Measurements from ENCODE around the gene PRPF8.

PRPF8 gene

GRCh38 chr17:1648963-1649843, 35.5 kb downstream of the PRPF8 start:
- peak; percentile 90 to 99 (median 94) for DNase-seq
- intact Hi-C loops (cut with DNase I) = loop anchor here (2.0 to 5.0 kb wide), 2 partner anchors 20 to 77 kb away; partner anchors contain the start of gene SLC43A2

DNA sequence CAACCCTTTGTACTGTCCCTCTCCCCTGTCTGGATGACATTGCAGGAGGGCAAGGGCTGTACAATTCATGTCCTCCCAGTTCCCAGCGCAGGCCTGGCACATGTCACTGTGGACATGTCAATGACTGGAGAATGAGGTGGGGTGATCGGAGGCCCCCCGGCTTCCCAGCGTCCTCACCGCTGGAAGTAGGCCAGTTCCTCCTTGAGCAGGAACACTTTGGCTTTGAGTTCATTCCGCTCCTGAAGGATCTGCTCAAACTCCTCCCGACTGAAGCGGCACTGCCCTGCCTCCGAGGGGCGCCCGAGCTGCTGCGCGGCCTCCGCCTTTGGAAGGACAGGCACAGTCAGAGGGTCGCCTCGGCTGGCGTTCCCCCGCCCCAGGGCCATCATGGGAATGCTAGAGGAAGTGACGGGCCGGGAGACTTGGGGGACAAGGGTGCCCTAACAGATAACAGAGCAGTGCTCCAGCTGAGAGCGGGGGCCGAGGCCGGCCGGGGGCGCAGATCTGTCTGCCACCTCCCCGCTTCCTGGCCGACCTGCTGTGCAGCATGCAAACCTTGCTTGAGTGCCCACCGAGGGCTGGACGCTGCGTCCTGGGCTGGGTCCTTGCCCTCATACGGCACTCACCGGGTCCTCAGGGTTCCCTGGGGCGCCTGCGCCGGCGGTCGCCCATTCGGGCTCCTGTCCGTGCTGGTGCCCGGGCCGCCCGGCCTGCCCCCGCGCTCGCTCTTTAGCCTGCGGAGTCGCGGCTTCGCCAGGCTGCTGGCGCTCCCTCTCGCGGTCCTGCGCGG, 36.3 kb downstream of the PRPF8 start:
- peak in 3 of 10 donors; percentile 24 to 84 (median 84) for DNase-seq
- intact Hi-C loops (cut with DNase I) = loop anchor here (2.0 to 5.0 kb wide), 2 partner anchors 20 to 76 kb away; partner anchors contain the start of gene SLC43A2

DNA sequence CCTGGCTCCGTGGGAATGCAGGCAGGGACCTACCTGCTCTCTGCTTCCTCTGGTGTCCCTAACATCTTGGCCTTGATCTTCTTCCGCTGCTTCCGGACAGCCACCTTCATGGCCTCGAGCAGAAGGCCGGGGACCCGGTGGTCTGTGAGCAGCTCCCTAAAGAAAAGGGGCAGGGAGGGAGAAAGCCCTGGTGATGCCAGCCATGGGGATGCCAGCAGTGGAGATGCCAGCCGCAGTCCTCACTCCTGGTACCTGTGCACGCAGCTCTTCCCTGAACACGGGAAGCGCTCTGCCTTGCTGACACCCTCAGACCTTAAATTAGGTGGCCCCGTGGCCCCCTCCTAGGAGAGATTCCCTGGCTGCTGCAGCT, 36.9 kb downstream of the PRPF8 start:
- intact Hi-C loops (cut with DNase I) = loop anchor here (2.0 to 5.0 kb wide), 2 partner anchors 19 to 75 kb away; partner anchors contain the start of gene SLC43A2
- peak in 1 of 10 donors; percentile 80 for DNase-seq

DNA sequence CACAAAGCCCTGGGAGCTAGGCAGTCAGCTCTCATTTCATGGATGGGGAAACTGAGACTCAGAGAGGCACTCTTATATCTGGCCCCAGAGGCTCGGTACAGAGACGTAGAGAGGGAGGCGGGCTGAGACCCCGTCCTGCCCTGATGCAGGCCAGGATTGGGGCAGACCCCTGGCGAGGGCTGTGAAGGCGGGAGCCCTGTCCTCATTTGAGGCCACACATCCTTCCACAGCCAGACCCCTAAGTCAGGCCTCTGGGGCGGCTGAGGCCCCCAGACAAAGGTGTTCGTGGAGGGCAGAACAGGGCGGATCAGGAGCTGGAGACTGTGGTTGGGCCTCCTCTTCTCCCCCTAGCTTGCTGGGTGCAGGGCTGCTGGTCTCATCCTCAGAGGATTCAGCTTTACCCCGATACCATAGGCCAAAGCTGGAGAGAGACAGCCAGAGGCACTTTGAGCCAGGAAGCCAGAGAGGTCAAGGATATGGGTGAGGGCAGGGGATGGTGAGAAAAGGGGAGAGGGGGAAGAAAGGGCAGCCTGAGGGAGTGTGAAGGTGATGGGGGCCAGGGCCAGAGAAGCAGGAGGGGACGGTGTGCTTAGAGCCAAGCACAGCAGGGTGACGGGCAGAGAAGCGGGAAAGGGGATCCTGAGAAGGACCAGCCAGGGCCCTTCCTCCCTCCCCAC, 38.3 kb downstream of the PRPF8 start:
- peak in 3 of 10 donors; percentile 64 to 73 (median 72) for DNase-seq
- intact Hi-C loops (cut with DNase I) = loop anchor here (5.0 kb wide), 1 partner anchor 74 kb away; no protein-coding TSS in a partner anchor

DNA sequence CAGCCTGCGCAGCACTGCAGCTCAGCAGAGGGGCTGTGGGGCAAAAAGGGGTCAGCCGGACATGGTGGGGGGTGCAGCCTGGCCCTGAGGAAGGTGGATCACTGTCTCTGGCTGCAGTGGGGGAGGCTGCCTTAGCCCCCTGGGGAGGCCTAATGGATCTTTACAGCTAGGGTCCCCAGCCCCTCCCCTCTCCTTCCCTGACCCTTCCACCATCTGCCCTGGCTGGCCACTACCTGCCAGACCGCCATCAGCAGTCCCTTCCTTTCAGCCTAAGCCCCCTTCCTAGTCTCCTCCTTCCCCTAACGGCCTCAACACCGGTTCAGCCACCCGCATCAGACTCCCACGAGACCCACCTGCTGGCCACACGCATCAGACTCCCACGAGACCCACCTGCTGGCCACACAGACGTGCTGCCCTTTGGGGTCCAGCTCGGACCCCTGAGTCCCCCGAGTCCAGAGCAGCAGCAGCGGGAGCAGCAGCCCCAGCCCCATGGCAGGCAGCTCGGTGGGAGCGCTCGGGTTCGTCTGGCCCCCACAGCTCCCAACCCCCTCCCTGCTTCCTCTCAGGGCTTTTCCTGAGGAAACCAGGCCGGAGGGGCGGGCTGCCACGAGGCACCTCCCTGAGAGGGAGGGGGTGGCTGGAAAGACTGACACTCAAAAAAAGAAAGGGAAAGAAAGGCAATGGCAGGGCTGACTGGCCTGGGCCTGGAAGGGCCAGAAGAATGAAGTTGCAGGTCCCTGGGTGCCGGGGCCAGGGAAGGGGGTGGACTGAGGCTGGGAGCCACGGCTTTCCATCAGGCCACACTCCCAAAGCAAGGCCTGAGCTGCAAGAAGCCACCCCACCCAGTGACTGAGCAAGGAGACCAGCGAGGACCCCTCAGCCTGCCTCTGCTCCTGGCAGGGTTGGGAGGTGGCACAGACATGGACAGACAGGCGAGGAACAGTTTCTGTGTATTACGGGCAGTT, 39.2 kb downstream of the PRPF8 start, which contains the start of gene SCARF1:
SCARF1 (minus strand) TSS at position 526 of the 965 bp plus-strand sequence; CDS start at position 491, 35 bp downstream.
- intact Hi-C loops (cut with DNase I) = loop anchor here (5.0 kb wide), 1 partner anchor 73 kb away; no protein-coding TSS in a partner anchor
- peak in 2 of 10 donors; percentile 78 to 86 for DNase-seq

DNA sequence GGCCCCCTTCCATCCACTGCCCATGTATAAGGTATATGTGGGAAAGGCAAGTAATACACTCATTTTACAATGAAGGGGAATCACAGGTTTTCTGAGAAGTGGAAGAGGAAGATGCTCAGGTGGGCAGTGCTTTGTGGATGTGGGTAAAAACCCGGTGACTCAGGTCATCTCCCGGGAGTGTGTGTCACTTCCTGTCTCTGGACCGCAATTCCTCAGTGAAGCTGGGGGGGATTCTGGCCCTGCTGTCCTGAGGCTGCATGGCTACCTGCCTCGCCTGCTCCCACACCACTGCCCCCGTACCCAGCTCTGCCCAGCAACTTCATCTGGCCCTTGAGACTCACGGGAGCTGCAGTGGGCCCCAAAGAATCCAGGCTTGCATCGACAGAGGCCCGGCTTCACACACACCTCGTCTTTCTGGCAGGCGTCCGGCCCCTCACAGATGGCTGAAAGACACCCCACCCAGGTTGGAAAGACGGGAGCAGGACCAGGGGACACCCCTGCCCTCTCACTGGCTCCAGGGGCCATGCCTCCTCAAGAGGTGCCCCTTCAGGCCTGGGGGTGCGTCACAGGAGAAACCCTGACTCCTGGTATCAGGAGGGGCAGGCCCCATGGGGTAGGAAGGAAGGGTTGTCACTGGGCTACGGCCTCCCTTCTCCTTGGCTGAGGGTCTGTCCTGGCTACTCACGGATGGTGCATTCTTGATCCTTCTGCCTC, 40.0 kb downstream of the PRPF8 start:
- intact Hi-C loops (cut with DNase I) = loop anchor here (5.0 kb wide), 1 partner anchor 72 kb away; no protein-coding TSS in a partner anchor
- DNase-seq = peak in 1 of 10 donors; percentile 73

- peak in 1 of 10 donors; percentile 58 for DNase-seq
- intact Hi-C loops (cut with DNase I) = no loop called here
These were observed 40.6 kb downstream of the PRPF8 start for GRCh38 chr17:1643999-1644492.

GRCh38 chr17:1643293-1643998, 41.2 kb downstream of the PRPF8 start:
- peak in 4 of 10 donors; percentile 12 to 90 (median 58) for DNase-seq
- intact Hi-C loops (cut with DNase I) = no loop called here

DNA sequence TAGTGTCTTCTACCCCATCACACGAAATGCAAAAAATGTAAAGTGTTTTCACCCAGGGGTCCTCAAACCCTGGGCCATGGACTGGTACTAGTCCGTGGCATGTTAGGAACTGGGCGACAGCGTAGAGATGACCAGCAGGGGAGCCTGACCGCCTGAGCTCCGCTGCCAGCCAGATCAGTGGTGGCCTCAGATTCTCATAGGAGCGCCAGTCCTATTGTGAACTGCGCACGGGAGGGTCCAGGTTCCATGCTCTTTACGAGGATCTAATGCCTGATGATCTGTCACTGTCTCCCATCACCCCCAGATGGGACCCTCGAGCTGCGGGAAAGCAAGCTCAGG, 43.6 kb downstream of the PRPF8 start:
- DNase-seq = peak in 1 of 10 donors; percentile 77
- intact Hi-C loops (cut with DNase I) = no loop called here

GRCh38 chr17:1640329-1641064, 44.2 kb downstream of the PRPF8 start:
- peak in 8 of 10 donors; percentile 27 to 94 (median 62) for DNase-seq
- intact Hi-C loops (cut with DNase I) = no loop called here

- intact Hi-C loops (cut with DNase I) = no loop called here
- DNase-seq = peak in 5 of 10 donors; percentile 23 to 89 (median 51)
These were observed 45.0 kb downstream of the PRPF8 start for GRCh38 chr17:1639549-1640180.

DNA sequence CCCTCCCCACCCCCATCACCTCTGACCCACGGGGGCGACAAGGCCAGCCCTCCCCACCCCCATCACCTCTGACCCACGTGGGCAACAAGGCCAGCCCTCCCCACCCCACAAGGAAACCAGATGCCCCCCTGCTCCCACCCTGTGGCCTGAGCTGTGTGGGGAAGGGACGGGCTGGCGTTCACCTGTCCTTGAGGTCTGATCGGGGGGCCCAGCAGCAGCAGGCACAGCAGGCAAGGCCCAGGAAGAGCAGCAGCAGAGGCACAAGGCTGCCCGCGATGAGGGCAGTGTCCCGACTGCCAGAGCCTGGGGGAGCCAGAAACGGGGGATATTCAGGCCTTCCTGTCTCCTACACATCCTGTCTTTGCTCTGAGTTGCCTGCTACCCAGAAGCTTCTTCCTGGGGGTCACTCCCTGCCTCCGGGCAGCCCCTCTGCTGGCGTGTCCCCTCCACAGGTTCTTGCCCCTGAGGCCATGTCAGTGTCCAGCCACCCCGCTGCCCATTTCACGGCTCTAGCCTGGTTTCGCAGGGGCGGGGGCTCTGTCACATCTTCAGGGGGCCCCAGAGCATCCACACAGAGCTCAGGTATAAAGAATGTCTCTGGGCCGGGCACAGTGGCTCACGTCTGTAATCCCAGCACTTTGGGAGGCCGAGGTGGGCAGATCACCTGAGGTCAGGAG, 45.9 kb downstream of the PRPF8 start:
- DNase-seq = no peak
- intact Hi-C loops (cut with DNase I) = no loop called here

- intact Hi-C loops (cut with DNase I) = no loop called here
- DNase-seq = no peak
These were observed 46.5 kb downstream of the PRPF8 start for GRCh38 chr17:1638171-1638590.

DNA sequence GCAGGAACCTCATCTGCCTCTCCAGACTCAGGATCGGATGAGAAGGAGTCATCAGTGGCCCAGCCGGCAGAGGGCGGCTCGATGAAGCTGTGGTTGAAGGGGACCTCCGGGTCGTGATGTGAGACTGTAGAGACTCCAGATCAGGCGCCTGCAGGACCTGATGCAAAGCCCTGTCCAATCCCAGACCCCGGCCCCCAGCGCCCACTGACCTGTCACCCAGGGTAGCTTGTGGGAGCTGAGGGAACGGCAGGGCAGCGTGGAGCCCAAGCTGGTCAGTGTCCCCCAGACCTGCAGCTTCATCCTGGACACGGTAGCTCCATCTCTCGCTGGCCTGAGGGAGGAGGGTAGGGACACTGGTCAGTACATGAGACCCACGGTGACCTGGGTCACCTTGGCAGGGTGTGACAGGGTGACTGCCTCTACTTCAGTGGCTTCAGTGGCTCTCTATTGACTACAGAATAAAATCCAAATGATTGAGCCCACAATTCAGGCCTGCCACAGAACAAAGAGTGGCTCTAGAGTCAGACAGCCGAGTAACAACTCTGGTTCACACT, 47.9 kb downstream of the PRPF8 start:
- intact Hi-C loops (cut with DNase I) = no loop called here
- no peak for DNase-seq

GRCh38 chr17:1635675-1636465, 48.8 kb downstream of the PRPF8 start:
- no peak for DNase-seq
- intact Hi-C loops (cut with DNase I) = no loop called here

Measured in posterior cingulate gyrus (tissue), 11 donors.